ENCODE data around the gene UBE2M.

DNA sequence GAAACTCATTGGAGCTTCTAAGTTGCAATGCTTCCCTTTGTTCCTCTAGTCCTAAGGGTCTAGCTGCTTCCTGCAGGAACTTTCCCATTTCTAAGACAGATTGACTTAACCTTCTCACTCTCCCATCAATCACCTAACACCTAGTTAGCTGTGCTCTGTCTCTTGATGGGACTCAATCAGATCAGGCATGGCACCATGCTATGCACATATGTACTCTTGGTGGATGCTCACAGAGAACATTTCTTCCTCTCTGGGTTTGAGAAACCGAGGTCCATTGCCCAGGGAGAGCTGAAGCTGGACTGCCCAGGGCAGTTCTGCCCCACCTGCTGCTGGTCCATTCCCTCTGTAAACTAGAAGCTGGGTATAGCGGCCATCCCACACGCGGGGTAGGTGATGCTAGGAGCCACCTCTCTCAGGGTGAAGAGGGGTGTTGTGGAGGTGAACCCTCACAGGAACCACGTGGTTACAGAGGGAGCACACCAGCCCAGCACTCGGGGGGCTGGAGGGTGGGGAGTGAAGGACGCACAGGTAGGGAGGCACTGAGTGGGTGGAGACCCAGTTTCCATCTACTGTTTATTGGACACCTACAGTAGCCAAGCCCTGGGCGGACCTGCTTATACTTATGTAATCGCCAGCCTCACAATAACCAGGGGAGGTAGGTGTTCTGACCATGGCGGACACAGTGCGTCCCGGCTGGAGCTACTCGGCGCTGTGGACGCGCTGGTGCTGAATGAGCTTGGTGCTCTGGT is 3.1 kb upstream of the UBE2M start:
- TF ChIP-seq, protein P1, sequence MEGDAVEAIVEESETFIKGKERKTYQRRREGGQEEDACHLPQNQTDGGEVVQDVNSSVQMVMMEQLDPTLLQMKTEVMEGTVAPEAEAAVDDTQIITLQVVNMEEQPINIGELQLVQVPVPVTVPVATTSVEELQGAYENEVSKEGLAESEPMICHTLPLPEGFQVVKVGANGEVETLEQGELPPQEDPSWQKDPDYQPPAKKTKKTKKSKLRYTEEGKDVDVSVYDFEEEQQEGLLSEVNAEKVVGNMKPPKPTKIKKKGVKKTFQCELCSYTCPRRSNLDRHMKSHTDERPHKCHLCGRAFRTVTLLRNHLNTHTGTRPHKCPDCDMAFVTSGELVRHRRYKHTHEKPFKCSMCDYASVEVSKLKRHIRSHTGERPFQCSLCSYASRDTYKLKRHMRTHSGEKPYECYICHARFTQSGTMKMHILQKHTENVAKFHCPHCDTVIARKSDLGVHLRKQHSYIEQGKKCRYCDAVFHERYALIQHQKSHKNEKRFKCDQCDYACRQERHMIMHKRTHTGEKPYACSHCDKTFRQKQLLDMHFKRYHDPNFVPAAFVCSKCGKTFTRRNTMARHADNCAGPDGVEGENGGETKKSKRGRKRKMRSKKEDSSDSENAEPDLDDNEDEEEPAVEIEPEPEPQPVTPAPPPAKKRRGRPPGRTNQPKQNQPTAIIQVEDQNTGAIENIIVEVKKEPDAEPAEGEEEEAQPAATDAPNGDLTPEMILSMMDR (IDR thresholded peaks at IDR 0.05; ENCODE audit: poor library complexity), result no peak
- TF ChIP-seq EZH2phosphoT487 (IDR thresholded peaks at IDR 0.05; ENCODE audit: low read depth, severe bottlenecking, unreplicated experiment), result no peak

Data from hepatocyte (in vitro differentiated cells).